GM19035 (cell line): ENCODE measurements around the gene SEMA3A.
"Not testable (repeated sequence)": the region's sequence is repeated elsewhere in the genome, so short reads cannot be mapped to it uniquely, and the experiment has no call there.

Experiments used
- ATAC-seq: cut with Tn5 transposase; IDR thresholded peaks from one replicate; pipeline ENCODE4 v1.9.1; 2021; ENCODE audit not compliant: unreplicated experiment

The SEMA3A gene

DNA sequence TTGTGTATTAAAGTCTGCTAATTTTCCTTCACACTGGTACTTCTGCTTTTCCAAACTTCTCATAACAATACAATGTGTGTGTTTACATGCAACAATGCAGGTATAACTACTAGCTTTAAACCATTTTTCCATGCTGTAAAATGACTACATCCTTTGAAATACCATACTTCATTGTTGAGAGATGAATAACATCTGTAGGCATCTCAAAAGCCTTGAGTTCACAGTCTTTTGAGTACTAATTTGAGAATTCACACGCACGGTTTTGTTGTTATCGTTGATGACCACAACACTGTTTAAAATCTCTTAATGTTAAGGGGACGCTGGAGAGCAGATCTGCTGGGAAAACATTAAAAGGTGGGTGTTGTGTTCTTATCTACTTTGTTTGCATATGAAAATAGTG lies 37.4 kb downstream of the SEMA3A start:
- ATAC-seq: no peak

DNA sequence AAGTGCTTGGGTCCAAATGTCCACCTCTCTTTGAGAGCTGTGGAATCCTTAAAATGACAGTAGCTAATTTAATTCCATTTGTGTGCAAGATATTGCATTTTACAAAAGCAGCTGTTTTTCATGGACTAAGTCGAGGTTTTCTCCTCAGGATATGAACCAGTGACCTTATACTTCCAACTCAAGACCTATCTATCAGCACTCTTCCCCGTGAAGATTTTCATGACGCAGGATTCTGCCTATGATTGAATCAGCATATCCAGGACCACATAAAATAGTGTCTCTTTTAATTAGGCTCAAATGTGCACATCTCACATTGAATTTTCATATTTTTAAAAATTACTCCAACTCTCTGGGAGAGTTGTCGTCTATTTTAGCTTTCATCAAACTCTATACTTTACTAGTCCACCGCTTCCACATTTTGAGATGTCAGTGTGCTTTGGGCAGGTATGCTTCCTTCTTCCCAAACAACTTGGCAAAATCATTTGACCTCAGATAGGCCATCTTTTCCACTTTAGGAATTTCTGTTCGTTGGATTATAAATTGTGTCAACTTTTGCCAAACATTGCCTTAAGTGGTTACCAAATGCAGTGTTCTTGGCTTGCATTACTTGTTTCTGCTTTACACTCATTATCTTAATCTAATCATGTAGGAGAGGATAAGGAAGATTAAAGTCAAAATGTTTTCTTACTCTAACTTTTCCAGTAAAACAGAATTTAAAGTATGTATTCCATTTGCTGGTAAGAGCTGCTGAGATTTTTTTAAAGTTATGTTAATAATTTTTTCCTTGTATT lies 39.4 kb downstream of the SEMA3A start:
- no peak for ATAC-seq

DNA sequence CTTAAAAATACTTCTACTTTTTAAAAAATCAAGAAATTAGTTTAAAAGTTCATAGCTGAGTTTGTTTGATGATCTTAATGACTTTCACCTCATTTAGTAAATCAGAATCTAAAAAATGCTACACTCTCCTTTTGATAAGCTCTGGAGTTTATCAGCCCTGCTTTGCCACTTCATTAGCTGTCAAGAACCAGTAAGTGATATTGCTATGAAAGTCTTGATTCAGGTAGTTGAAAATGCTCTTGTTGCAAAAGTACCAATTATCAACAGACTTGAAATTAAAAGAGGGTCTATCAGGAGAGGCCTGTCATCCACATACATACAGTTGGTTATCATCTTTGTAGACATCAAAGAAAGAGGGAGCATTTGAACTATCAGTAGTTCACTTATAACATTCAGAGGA lies 41.6 kb downstream of the SEMA3A start:
- ATAC-seq: no peak

DNA sequence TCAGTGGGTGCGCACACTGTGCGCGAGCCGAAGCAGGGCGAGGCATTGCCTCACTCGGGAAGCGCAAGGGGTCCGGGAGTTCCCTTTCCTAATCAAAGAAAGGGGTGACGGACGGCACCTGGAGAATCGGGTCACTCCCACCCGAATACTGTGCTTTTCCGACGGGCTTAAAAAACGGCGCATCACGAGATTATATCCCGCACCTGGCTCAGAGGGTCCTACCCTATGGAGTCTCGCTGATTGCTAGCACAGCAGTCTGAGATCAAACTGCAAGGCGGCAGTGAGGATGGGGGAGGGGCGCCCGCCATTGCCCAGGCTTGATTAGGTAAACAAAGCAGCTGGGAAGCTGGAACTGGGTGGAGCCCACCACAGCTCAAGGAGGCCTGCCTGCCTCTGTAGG lies 44.2 kb downstream of the SEMA3A start:
- not testable (repeated sequence) for ATAC-seq

DNA sequence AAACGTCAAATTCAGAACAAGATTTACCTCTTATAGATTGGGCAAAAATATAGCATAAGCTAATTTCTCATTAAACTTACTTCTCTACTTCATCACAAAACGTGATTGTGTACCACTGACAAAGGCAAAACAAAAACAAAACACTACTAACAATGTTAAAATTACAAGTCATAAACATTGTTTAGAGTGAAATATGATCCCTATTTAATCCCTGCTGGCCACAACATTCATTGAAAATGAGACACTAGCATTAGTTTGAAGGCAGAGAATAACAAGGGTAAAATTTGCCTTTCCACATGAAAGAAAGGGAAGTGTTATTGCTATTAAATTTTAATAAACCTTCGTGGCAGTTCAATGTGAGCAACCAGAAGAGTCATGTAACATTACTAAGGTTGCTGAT lies 45.0 kb downstream of the SEMA3A start:
- no peak for ATAC-seq

DNA sequence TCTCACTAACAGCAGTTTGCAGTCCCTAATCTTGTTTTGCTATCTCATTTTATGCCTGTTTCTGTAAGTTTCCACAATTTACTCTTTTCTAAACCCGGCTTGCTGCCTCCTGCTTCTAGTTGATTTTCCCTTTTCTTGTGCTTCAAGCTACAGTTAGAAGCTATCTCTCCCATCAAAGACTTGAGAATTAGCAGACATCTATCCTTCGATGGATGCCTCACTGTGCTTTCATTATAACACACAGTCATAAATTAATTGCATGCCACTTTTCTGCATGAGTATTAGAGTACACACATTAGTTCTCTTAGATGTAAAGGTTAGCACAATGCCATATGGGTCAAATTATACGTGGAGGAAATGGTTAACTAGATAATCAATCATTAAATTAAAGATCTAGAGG lies 48.7 kb downstream of the SEMA3A start:
- no peak for ATAC-seq

DNA sequence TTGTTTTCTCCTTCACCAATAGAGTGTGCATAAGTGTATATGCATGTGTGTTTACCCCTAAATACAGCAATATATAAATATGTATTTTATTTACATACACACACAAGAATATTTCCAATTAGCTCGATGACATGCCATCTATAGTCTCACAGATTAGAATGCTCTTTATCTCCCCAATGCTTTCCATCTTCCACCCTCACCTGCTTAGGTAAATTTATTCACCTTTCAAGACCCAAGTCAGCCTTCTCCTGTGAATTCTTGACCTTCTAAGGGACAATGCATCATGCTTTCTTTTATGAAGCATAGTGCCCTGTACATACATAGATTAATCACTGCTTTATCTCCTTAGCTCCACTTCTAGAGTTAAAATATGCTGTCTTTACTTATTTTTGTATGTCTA lies 49.7 kb downstream of the SEMA3A start:
- ATAC-seq: no peak

DNA sequence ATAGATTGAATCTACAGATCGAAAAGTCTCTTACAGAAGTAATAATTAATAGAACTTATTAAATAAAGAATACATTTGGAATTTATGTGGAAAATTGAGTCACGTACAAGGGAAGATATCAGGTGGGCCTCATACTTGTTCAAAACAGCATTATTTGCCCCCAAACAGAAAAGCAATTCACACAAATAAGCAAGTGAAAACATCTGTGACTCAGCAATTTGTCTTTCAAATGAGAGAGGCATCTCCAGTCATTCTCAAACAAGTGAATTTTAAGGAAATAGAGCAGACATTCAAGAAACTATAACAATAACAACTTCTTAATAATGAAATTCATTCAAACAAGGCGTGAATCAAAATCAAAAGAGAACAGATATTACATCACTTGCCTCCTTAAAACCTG lies 50.1 kb downstream of the SEMA3A start:
- ATAC-seq: no peak

DNA sequence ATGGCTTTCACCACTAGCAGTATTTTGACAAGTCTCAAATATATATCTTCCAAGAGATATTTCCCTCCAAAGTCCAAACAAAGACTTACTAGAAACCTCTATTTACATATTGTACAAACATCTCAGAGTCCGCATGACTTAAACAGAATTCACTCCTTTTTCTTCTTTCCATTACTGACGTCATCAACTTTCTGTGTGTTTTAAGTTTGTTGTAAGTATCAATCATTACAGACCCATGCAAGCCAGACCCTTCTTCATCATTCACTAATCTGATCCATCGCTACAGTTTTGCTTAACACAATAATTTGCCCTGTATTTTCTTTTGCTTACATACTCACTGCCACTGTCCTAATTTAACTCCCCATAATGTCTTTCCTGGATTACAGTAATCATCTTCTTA lies 51.9 kb downstream of the SEMA3A start:
- no peak for ATAC-seq

DNA sequence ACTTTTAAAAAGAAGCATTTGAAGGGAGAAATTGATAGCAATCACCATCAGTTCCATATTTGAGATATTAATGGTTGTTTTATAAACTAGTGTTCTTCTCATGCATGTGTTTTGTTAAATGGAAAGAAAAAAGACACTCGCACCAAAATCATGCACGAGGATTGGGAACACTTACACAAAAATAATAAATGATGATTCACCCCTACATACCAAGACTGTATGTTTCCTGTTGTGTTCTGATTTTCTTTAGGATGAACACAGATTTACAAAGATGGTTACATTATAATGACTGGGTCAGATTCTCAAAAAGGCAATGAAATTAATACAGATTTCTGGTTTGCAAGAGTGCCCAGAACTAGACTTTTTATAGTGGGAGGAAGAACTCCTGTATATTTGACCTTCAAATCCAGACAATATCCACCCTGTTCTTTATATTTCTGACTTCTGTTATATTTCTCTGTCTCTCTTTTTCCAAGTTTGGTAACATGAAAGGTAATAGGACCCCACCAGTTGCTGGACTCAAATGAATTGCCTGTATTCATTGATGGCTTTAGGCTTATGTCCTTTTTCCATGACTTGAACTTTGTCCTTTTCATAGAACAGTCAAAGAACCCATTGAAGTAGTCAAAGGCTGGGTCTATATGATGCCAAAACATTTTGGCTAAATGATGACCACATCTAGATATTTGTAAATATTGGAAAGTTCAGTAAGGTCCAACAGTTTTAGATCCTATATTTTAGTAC lies 54.4 kb downstream of the SEMA3A start:
- no peak for ATAC-seq

DNA sequence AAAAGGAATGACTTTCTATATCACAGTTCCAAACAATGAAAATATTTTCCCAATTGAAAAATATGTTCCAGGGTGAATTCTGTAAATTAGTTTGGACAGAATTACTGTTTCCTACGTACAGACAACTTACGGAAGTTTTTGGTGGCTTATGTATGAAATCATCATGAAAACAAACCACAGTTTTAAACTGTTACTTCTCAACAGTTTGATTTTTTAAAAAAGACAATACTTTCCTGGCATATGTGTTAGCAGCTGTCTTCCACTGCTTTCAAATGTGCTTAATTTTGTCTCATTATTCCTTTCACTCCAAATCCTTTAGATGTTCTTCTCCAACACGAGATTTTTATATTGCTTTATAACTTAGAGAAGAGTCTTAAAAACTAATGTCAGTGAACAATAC lies 56.2 kb downstream of the SEMA3A start:
- ATAC-seq: no peak

DNA sequence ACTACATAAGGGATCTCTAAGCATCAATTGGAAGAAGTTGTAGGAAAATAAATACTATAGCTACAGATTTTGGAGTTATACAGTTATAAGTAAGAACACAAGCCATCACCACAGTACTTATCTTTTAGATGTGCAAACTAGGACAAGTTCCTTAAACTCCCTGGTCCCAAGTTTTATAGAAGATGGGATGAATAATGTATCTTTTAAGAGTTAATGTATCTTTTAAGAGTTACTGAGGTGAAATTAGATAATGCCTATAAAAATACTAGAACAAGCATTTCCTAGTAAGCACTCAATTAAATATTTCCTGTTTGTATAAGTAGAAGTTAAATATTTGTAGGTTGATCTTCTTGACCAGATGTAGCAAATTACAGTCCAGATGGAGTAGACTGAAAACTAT lies 56.8 kb downstream of the SEMA3A start:
- no peak for ATAC-seq

DNA sequence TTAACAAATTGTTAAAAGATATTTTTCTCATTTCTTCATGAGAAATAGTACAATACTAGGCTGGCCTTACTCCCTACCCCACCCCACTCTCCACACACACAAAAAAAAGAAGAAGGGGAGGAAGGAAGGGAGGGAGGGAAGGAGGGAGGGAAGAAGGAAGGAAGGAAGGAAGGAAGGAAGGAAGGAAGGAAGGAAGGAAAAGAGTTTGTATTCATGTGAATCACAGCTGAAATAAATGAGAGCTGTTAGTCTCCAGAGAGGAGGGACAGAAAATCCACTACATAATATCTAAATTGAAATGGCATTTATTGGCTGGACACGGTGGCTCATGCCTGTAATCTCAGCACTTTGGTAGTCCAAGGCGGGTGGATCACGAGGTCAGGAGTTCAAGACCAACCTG lies 57.8 kb downstream of the SEMA3A start:
- no peak for ATAC-seq

DNA sequence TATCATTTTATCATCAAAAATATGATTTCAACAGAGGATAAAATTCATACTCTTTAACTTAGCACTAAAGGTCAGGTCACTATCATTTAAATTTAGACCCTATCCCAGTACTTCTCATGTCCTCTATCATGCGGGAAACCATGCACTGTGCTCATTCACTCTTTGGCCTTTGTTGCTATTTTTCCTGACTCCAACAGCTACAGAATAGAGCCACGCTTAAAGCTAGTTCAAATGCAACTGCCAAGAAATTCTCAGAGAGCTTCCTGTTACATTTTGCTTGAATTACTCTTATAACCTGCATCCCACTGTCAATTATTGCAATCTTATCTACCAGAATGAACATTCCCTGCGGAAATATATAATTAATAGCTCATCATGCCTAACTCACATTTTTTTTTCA lies 58.3 kb downstream of the SEMA3A start:
- no peak for ATAC-seq

DNA sequence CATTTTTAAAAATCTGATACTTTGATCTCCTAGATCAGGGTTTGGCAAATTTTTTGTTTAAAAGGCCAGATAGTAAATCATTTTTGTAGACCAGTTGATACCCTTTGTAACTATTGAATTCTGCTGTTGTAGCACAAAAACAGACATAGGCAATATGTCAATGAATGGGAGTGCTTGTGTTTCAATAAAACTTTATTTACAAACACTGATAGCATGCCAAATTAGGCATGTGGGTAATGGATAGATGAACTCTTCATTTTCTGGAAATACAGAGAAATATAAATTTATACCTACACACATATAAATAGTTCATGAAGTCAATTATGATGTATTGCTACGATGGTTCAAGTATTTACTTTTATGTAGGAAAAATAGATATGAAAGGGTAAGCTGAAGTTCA lies 60.4 kb downstream of the SEMA3A start:
- no peak for ATAC-seq

DNA sequence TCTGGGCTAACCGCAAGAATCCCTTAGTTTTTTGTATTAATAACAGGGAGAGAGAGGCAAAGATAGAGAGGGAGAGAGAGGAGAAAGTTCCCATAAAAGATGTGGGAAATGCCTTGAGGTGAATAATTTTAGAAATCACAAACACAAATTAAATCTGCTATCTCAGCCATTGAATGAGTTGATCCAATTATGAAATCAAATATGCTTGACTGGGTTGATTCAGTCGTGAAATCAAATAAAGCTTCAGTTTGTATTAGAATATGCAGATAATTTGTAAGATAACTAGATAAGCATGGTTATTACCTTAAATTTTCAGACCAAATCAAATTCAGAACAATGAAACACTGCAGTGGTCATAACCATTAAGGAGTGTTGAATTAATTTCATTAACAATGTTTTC lies 68.9 kb downstream of the SEMA3A start:
- ATAC-seq: no peak

DNA sequence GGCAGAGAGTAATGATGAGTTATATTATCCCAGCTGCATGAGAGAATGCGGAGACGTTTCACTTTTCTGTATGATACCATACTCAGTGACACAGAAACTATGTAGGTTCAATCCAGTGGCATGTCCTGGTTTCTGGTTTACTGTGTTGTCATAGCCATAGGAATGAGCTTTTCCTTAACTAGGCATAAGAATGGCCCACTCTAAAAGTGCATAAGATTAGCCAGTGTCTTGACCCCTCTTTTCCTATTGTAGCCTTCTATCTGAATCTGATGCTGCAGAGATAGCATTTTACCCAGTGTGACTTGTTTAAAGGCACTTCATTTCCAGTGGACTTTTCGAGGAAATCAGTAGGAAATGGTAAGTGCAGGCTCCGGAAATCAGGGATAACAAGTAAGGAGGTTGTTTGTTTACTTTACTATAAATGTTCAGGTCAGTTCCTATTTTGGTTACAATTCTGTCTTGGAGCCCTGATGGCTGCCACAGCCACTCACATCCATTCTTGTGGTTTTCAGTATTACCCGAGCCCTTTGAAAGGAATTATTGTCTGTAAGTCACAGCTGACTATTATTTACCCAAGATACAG lies 70.5 kb downstream of the SEMA3A start:
- no peak for ATAC-seq

DNA sequence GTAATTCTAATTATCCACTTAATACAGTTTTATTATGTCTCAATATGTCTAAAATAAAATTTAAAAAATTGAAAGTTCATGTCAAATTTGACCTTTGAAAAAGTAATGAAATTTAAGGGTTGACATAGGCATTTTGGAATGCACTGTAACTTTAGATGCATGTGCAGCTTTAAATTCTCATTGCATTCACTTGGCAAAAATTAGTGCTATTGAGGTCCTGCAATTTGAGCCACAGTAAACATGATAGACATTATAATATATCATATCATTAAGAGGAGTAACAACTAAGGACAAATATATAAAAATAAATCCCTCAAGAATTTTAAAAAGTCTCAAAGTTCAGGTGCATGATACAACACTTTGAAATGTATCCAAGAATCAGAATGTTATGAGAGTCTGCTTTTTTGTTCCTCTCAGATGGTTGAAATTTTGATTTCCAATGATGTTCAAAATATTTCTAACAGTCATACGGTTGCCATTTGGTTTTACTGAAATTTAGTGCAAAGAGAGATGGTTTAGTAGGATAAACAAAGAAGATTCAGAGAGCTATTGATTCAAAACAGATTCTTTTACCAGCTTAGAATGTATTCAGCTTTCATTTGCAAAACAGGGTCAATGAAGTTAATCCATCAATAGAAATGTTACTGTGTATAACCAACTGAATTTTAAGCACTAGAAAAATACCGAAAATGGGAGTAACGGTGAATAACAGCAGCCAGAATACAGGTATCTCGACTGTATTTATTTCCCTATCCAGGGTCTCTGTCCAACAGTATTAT lies 71.8 kb downstream of the SEMA3A start:
- ATAC-seq: no peak

DNA sequence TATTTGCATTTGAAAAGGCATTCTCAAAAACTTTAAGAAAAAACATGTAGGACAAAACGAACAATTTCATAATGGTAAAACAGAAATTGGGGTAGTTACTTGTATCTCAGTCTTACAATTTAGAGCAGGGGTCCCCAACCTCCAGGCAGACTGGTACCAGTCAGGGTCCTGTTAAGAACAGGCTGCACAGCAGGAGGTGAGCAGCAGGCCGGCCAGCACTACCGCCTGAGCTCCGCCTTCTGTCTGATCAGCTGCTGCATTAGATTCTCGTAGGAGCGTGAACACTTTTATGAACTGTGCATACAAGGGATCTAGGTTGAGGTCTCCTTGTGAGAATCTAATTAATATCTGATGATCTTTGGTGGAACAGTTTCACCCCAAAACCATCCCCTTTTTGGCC lies 77.3 kb downstream of the SEMA3A start:
- no peak for ATAC-seq

DNA sequence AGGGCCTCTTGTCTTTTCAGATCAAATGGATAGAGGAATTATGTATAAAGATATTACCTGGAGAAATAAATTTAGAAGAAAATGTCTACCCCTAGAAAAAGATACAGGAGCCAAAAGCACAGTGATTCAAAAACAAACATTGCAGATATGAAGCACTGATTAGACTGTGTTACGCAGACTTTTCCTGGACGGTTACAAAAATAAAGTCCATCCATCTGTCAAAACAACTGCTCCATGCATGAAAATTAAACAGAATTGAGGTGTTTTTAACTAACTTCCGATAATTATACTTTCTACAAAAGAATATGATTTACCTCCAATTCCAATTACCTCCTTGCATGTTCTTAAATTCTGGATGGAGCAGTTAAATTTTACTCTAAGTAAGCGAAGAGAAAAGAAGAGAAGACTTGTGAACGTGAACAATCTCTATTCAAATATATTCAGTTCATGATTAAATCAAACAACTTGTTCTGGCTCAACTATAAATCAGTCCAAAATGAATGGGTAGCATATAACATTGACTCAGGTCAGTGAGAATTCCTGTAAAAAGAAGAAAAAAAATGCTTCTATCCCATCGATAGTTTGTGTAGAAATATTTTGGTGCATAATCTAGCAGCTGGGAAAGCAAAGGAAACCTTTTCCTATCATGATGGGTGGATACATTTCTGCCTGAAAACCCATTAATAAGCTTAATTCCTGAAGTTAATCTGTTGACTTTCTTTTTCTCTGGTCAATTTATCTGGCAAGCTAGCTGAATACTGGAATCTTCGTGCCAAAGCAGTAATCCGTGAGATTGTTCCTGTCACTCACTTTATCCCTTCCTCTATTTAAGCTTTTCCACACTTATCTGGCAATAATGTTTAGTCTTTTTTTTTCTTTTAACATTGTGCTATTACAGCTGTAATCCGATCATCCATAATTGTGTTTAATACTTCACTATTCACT lies 80.4 kb downstream of the SEMA3A start:
- no peak for ATAC-seq
